ENCODE results near the gene LHFPL6.
A peak's percentile ranks its signal among the peaks of the same experiment; 100 is the strongest.

The LHFPL6 gene

DNA sequence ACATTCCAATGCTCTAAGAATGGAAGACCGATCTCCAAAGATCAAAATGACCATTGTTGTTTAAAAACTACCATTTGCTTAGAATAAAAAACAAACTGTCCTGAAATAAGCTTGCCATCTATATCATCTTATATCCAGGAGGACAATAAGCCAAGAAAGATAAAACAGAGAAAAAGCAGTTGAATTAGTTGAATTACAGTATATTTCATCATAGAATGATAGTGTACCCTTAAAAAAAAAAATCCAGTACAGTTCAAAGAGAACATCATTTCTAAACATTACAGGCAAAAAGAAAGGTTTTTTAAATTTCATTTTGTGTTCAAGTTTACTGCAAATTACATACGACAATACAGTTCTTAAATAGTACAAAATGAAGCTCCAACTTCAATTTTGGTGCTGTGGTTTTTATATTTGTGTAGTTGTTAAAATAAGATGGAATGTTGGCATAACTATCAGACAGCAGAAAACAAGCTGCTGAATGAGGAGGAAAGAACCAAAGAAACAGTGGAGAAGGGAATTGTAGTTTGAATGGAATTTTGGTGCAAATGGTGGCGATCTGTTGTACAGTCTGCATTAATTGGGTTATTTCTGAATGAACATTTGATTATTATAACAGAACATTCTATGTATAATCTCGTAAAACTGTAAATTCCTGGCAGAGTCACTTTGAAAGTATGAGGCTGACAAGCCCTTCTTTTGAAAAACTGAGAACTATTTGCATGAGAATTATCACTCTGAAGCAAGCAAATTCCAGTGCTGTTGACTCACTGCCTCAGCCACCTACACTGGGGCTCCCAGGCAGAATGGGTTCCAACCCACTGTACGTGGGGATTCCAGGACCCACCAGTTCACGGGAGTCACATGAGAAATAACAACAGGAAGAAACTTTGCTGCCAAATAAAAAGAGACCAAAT lies 37.7 kb downstream of the LHFPL6 start:
- TF ChIP-seq, protein P1, sequence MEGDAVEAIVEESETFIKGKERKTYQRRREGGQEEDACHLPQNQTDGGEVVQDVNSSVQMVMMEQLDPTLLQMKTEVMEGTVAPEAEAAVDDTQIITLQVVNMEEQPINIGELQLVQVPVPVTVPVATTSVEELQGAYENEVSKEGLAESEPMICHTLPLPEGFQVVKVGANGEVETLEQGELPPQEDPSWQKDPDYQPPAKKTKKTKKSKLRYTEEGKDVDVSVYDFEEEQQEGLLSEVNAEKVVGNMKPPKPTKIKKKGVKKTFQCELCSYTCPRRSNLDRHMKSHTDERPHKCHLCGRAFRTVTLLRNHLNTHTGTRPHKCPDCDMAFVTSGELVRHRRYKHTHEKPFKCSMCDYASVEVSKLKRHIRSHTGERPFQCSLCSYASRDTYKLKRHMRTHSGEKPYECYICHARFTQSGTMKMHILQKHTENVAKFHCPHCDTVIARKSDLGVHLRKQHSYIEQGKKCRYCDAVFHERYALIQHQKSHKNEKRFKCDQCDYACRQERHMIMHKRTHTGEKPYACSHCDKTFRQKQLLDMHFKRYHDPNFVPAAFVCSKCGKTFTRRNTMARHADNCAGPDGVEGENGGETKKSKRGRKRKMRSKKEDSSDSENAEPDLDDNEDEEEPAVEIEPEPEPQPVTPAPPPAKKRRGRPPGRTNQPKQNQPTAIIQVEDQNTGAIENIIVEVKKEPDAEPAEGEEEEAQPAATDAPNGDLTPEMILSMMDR (conservative IDR thresholded peaks at IDR 0.05; ENCODE audit: control insufficient read depth, insufficient read depth, low read depth, low read length): no peak
- no peak overlapping the region for H3K4me3 ChIP-seq (ENCODE audit: control insufficient read depth, low read depth, low read length)
- DNase-seq (ENCODE audit: low read depth): peak; percentile 83

DNA sequence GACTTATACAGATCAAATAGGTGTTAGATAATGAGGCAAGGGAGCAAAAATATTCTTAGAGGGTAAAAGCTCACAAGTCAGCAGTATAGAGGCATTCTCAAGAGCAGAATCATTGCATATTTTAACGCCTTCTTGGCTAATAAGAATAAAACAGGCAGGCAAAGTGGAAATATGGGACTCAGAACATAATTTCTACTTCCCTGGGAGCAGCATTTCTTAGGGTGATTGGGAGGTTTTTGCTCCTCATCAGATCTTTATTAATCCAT lies 39.6 kb downstream of the LHFPL6 start:
- no peak overlapping the region for H3K4me3 ChIP-seq (ENCODE audit: control insufficient read depth, low read depth, low read length)
- DNase-seq (ENCODE audit: low read depth): no peak
- TF ChIP-seq, protein P1 (conservative IDR thresholded peaks at IDR 0.05; ENCODE audit: control insufficient read depth, insufficient read depth, low read depth, low read length): no peak

DNA sequence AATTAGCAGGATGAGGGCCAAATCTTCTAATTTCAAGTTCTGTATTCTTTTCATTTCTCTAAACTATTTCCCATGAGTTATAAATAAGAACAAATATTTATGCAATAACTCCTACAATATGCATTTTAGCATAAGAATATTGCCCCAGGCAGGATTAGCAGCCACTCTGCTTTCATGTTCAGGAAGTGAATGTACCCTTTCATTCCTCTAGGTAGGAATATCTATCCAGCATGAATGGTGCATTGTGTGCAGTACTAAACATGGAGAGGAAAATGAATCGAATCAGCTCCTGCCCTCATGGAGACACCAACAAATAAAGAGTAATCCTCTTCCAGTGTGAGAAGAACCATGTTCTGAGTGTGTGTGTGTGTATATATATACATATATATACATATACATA lies 41.0 kb downstream of the LHFPL6 start:
- TF ChIP-seq, protein P1 (conservative IDR thresholded peaks at IDR 0.05; ENCODE audit: control insufficient read depth, insufficient read depth, low read depth, low read length): no peak
- H3K4me3 ChIP-seq (ENCODE audit: control insufficient read depth, low read depth, low read length): no peak overlapping the region
- no peak for DNase-seq (ENCODE audit: low read depth)

DNA sequence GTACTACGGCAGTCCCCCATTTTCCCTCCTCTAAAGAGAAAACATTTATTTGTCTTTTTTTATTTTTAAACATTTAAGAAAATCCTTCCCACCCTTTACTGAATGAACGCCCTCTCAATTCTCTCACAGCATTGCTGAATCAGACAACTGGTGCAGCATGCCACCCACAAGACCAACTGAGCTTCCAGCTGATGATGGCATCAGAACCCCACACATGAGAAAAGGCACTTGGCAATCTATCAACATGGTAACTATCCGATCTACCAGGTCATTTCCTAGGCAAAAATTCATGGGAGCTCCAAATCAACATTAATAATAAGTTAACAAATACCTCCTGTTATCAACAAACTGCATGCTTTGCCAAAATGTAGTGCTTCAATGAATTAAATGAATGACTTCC lies 43.1 kb downstream of the LHFPL6 start:
- DNase-seq (ENCODE audit: low read depth): no peak
- no peak overlapping the region for H3K4me3 ChIP-seq (ENCODE audit: control insufficient read depth, low read depth, low read length)
- TF ChIP-seq, protein P1 (conservative IDR thresholded peaks at IDR 0.05; ENCODE audit: control insufficient read depth, insufficient read depth, low read depth, low read length): no peak

DNA sequence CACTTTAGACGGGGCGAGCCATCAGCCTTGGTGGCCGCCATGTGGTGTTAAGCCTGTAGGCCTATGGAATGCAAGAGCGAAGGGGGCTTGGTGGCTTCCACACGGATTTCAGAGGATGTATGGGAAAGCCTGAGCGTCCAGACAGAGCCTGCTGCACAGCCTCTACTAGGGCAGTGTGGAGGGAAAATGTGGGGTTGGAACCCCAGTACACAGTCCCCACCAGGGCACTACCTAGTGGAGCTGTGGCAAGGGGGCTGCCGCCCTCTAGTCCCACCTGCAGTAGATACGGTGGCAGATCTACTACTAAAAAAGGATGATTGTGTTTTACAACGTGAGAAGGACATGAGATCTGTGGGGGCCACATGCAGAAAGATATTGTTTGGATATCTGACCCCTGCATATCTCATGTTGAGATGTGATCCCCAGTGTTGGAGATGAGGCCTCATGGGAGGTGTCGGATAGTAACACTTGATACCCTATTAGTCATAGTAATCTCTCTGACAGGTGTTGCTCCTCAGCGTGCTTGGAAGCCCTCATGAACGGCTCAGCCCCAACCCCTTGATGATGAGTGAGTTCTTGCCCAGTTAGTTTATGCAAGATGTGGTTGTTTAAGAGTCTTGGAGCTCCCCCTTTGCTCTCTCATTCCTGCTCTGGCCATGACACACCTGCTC lies 45.6 kb downstream of the LHFPL6 start:
- TF ChIP-seq, protein P1 (conservative IDR thresholded peaks at IDR 0.05; ENCODE audit: control insufficient read depth, insufficient read depth, low read depth, low read length): no peak
- H3K4me3 ChIP-seq (ENCODE audit: control insufficient read depth, low read depth, low read length): no peak overlapping the region
- DNase-seq (ENCODE audit: low read depth): no peak

DNA sequence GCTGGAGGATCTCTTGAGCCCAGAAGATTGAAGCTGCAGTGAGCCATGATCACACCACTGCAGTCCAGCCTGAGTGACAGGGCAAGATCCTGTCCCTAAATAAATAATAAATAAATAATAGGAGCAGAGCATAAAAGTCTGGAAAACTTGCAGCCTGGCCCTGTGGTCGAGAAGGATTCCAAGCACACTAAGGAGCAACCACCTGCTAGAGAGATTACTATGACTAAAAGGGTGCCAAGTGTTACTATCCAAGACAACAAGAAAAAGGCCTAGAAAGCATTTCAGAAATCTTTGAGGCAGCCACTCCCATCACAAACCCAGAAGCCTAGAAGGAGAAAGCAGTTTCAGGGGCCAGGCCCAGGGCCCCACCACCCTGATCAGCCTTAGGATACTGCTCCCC lies 46.1 kb downstream of the LHFPL6 start:
- DNase-seq (ENCODE audit: low read depth): no peak
- H3K4me3 ChIP-seq (ENCODE audit: control insufficient read depth, low read depth, low read length): no peak overlapping the region
- TF ChIP-seq, protein P1 (conservative IDR thresholded peaks at IDR 0.05; ENCODE audit: control insufficient read depth, insufficient read depth, low read depth, low read length): no peak

Measured in fibroblast of mammary gland (primary cell).